Activated CD4-positive, alpha-beta T cell treated with anti-CD3 and anti-CD28 coated beads, Interleukin-2, amount 50 U/mL, for 16 hours (primary cell): ENCODE results near the gene SEPHS2.
"Not testable (repeated sequence)": the region's sequence is repeated elsewhere in the genome, so short reads cannot be mapped to it uniquely, and the experiment has no call there.

Source experiments
- DNase-seq: peaks from one replicate; pipeline ENCODE4 v3.0.0-alpha.2; 2020

Gene SEPHS2

DNA sequence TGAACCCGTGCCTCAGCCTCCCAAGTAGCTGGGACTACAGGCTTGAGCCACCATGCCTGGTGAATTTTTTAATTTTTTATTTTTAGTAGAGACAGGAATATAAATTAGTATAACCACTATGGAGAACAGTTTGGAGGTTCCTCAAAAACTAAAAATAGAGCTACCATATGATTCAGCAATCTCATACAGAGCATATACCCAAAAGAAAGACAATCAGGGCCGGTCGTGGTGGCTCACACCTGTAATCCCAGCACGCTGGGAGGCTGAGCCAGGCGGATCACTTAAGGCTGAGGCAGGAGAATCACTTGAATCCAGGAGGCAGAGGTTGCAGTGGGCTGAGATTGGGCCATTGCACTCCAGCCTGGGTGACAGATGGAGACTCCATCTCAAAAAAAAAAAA, 15.8 kb upstream of the SEPHS2 start:
- not testable (repeated sequence) for DNase-seq

DNA sequence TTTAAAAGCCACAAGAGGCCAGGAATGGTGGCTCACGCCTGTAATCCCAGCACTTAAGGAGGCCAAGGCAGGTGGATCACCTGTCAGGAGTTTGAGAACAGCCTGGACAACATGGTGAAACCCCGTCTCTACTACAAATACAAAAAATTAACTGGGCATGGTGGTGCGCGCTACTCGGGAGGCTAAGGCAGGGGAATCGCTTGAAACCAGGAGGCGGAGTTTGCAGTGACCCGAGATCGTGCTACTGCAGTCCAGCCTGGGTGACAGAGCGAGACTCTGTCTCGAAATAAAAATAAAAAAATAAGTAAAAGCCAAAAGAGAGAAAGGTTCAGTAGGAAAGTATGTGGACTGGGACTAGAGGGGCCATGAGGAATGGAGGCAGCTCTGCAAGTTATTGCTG, 13.8 kb upstream of the SEPHS2 start:
- DNase-seq = no peak

DNA sequence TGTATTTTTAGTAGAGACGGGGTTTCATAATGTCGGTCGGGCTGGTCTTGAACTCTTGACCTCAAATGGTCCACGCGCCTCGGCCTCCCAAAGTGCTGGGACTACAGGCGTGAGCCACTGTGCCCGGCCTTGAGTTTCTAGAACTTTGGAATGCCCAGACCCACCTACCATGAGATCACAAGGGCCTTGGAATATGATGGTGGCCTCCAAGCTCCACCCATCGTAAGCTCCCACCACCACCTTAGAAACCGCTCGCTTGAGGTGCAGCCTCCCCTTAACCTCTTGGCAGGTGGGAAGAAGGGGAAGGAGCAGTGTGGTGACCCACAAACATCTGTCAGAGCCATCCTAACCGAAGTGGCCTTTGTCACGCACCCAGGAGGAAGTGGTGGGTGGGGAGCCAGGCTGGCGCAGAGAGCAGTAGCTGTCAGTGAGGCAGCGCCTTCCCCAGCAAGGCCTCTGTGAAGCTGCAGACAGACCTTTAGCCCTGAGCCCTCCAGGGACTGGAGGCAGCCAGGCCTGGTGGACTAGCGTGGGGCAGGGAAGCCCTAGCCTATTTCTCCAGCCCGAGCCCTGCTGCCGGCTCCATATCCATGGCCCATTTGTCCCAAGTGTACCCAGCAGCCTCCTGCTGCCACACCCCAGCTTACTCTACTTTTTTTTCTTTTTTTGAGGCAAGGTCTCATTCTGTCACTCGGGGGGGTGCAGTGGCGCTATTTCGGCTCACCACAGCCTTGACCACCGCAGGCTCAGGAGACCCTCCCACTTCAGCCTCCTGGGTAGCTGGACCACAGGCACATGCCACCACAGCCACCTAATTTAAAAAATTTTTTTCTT, 13.1 kb upstream of the SEPHS2 start:
- DNase-seq = peak; percentile 97

DNA sequence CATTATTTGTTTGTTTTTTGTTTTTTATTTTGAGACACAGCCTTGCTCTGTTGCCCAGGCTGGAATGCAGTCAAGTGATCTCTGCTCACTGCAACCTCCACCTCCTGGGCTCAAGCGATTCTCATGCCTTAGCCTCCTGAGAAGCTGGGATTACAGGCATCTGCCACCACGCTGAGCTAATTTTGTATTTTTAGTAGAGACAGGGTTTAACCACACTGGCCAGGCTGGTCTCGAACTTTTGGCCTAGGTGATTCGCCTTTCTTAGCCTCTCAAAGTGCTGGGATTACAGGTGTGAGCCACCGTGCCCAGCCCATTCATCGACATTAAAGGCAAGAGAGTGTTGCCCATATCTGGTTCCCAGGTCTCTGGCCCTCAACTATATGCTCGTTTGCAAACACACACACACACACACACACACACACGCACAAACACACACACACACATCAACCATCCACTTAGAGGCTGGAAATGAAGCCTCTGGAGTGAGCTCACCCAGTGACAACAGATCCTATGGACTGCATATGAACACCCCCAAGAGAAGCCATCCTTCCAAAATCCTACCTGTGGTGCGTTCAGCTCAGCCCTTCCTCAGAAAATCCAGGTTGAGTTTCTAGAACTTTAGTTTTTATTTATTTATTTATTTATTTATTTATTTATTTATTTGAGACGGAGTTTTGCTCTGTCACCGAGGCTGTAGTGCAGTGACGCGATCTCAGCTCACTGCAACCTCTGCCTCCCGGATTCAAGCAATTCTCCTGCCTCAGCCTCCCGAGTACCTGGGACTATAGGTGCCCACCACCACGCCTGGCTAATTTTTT, 12.3 kb upstream of the SEPHS2 start:
- DNase-seq = no peak

DNA sequence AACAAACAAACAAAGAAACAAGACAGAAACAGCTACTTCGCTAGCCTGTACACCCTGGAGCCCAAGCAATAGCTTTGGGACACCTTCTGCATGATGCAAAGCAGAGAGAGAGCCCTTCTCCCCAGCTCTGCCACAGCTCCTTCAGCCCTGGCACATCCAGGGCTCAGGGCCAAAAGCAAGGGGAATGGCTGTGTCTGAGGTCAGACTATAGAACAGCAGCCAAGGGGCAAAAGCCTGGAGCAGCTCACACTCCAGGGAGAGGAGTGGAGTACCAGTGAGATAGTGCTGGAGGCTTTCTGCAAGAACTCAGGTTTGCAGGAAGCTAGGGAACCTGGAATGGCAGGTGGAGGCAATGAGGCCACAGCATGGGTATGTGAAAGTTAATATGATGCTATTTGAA, 11.6 kb upstream of the SEPHS2 start:
- no peak for DNase-seq

DNA sequence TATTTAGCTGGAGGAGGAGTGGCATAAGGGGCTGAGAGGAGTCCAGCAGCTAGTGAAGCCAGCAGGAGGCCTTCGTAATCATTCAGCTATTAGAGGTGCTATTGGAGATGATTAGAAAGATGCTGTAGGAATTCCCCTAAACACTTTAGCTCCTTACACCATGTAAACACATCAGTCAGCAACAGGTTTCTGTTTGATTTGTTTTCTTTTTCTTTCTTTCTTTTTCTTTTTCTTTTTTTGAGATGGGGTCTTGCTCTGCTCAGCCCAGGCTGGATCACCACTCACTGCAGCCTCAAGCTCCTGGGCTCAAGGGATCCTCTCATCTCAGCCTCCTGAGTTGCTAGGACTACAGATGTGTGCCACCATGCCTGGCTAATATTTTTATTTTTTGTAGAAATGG, 10.6 kb upstream of the SEPHS2 start:
- DNase-seq = no peak

DNA sequence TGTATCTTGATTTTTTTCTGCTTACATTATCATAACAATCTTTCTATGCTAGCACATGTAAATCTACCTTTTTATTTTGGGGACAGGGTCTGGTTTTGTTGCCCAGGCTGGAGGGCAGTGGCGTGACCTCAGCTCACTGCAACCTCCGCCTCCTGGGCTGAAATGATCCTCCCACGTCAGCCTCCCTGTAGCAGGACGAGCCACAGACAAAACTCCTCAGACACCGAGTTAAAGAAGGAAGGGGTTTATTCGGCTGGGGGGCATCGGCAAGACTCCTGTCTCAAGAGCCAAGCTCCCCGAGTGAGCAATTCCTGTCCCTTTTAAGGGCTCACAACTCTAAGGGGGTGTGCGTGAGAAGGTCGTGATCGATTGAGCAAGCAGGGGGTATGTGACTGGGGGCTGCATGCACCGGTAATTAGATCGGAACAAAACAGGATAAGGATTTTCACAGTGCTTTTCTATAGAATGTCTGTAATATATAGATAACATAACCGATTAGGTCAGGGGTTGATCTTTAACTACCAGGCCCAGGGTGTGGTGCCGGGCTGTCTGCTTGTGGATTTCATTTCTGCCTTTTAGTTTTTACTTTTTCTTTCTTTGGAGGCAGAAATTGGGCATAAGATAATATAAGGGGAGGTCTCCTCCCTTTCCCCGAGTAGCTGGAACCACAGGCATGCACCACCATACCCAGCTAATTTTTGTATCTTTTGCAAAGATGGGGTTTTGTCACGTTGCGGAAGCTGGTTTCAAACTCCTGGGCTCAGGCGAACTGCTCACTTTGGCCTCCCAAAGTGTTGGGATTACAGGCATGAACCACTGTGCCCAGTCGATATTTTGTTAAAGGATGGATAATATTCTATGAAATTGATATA, 7.3 kb upstream of the SEPHS2 start:
- DNase-seq = not testable (repeated sequence)

DNA sequence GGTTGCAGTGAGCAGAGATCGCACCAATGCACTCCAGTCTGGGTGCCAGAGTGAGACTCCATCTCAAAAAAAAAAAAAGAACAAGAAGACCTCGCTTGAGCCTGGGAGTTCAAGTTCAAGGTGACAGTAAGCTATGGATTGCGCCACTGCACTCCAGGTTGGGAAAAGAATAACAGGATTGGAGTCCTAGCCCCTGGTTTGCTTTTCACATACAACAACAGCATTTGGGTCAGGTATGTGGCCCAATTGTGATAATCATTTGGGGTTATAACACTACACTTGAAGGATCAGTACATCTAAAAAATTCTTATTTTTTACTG, 3.4 kb upstream of the SEPHS2 start:
- no peak for DNase-seq

DNA sequence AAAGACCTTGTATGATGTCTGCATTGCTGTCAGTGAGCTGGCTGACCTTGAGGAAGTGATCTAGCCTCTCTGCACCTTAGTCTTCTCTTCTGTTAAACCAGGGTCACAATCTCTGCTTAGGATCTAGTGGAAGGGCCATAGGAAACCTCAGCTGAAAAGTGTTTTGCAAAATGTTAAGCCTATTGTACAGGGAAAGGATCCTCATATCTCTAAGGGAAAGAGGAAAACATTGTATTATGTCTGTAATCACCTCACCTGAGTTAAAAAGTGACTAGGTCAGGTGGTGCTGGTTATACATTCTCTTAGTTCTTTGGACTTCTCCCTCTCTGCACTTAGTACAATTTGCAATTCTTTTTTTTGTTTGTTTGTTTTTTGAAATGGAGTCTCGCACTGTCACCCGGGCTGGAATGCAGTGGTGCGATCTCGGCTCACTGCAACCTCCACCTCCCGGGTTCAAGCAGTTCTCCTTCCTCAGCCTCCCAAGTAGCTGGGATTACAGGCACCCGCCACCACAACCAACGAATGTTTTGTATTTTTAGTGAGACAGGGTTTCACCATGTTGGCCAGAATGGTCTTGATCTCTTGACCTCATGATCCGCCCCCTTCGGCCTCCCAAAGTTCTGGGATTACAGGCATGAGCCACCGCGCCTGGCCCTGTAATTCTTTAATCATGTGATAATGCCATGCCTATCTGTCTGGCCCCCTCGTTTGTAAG, 2.0 kb upstream of the SEPHS2 start:
- DNase-seq = no peak

DNA sequence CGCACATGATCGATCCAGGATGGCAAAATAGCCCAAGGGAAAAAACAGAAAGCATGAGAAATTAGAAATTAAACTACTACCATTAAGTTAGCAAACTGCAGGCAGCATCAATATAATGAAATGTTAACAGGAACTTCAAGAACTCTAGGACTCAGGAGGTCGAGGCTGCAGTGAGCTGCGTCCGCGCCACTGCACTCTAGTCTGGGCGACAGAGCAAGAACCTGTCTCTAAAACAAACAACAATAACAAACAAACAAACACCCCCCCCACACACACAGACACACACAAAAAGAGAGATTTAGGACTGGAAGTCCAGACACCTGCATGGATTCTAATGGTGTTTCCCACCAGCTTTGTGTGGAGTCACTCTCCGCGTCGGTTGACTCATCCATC, 525 bp upstream of the SEPHS2 start:
- DNase-seq = no peak

DNA sequence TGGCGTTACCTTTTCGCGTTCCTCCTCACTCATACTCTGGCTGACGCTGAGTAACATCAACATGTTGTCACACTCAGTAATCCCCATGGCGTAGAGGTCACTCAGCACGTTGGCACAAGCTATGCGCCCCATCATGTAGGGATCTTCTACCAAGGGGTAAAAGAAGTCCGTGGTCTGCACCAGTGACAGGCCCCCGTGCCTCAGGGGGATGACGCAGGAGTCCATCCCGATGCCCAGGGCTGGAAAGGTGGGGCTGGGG, 596 bp downstream of the SEPHS2 start:
- no peak for DNase-seq

DNA sequence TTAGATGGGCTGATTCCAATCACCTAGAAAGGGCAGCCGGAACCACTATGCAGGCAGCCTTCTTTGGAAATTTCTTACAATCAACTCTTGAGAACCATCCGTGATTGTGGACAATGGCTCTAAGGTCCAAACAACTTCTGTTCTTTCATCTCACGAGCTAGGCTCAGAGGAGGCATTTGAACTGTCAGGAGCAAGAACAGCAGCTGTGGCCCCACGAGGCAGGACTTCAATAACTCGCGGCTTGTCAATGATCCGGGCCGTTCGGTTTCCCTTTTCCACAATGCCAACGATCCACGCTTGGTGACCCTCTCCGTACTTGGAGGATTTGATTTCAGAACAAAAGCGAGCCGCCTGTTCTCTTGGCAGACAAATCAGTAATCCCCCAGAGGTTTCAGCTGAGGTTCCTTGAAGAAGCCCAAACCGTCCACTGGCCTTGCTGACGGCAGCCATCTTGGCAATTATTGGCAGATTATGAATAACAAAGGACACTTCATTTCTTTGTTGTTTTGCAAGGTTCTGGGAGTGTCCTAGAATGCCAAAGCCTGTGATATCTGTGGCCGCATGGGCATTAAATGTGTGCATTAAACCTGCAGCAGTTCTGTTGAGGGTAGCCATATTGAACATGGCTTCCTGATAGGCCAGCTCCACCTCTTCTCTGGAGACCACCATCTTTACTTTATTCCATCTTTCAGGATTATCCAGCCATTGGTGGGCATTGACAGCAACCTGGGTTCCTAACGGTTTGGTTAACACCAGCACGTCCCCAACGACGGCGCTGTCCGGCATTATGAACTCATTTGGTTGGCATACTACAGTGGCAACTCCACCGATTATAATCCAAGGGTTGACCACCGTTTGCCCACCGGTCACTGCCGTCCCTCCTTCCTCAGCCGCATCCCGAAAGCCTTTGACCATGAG, 1.2 kb downstream of the SEPHS2 start:
- DNase-seq = no peak

DNA sequence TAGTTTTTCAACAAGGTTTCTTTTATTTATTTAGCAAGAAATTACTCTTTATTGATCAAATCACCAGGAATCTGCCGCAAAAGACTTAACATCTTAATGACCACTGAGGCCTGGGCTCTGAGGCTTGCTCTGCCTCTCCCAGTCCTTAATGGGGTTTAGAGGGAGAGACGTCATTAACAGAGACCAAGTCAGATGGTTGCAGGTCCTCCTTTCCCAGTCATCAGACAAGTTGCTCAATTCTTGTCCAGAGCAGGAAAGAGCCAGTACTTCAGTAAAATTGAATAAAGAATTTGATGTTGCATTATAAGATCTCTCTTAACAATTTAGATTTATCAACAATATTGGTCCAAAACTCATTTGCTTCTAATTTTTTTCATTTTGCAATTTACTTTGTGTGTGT, 2.0 kb downstream of the SEPHS2 start:
- no peak for DNase-seq

DNA sequence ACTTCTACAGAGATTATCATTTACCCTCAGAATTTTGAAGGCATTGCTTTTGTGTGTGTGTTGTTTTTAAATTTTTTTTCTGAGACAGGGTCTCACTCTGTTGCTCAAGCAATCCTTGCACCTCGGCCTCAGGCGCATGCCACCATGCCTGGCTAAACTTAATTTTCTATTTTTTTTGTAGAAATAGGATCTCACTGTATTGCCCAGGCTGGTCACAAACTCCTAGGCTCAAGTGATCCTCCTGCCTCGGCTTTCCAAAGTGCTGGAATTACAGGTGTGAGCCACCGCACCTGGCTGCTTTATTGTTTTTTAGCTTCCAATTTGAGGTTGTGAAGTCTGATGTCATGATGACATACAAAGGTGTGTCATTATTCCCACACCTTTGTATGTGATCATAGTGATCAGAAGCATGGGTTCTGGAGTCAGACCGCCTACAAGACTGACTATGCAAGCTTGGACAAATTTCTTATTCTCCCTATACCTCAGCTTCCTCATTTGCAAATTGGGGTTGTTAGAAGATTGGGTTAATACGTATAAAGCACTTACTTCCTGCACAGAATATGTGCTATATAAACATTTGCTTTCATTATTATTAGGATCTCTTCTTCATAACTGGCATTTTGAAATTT, 5.8 kb downstream of the SEPHS2 start:
- DNase-seq = no peak

DNA sequence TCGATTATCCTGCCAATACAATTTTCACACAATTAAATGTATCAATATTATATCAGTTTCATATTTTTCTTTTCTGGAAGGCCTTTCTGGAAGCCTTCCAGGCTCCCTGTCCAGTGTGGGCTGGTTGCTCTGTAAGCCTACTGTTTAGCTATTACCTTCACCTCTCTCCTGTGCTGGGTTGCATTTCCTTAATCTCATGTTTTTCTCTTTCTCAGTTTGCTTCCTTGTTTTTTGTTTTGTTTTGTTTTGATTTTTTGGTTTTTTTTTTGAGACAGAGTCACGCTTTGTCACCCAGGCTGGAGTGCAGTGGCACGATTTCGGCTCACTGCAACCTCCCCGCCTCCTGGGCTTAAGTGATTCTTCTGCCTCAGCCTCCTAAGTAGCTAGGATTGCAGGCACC, 6.8 kb downstream of the SEPHS2 start:
- no peak for DNase-seq

DNA sequence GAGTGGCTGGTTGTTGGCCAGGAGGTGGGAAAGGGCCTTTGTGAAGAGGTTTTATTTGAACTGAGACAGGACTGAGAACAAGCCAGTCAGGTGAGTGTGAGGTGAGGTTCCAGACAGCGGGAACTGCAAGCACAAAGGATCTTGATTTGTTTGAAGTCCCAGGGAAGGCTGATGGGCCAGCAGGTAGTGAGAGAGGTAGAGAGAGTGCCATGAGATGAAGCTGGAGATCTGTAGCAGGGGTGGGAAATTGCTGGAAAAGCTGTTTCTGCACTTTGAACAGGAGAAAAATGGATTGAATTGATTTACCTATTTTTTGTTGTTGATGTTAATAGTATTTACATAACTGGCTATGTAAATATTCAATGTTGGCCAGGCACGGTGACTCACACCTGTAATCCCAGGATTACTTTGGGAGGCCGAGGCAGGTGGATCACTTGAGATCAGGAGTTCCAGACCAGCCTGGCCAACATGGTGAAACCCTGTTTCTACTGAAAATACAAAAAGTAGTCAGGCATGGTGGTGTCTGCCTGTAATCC, 8.1 kb downstream of the SEPHS2 start:
- no peak for DNase-seq

DNA sequence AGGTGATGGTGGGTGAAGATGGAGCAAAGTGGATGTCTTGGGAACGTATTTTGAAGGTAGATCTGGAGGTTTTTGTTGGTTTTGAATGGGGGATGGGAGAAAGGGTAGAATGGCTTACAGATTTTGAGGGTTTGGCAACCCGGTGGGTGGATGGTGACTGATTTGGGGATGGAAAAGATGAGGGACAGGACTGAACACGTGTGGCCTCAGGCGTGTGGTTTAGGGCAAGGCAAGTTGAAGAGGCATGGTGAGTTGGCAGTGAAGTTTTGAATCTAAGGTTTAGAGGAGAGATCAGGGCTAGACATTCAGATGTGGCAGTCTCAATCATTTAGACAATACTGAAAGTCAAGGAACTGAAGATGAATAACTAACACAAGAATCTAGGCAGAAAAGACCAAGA, 10.8 kb downstream of the SEPHS2 start:
- DNase-seq = peak; percentile 80

DNA sequence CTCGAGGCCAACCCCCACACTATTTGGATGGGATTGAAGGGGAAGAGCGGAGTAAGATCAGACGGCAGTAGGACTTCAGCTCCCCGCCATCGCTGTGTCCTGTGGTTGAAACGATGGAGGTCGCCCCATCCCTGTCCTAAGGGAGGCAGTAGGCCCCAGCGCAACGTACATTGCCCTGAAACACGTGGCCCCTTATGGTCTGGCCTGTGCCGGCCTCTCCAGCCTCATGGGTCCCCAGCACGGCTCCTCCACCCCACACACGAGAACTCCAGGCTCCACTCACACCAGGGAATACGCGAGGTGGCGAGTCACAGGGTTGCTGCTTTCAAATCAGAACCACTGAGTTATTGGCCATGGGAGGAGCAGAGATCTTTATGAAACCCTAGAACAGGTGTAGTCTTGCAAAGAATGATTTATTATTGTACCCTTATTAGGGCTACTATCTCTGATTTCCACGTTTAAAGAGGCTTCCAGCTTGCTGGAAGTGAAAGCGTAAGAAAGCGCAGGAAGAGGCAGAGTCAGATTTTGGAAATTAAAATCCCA, 15.2 kb downstream of the SEPHS2 start:
- no peak for DNase-seq

DNA sequence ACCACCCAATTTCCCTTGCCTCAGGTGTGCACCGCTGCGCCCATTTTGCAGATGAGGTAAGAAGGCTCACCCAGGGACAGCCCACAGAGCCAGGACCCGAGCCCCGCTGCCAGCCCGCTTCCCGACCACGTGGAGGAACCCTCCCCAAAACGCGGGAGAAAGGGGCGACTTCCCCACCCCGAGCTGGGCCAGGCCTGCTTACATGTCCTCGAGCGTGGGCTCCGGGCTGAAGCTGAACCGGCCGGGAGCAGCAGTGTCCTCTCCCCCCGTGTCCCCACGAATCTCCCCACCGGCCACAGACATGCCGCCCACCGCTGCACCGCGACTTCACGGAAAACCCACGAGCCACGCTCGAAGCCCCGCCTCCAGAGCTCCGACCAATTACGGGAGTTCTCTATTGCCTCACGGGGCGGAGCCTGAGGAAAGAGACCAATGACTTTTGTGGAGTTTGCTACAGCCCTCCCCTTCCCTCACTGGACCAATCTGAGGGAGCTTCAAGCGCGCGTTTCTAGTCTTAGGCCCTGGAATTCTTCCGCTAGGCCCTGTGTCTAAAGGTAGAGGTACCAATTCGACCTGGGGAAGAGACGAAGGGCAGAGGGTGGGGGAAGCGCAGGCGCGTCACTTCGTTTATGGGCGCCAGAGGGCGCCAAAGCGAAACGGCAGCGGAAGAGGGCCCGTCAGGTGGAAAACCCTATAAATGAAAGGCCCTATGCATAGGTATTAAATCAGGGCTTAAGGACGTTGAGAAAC, 15.8 kb downstream of the SEPHS2 start, which contains the start of gene DCTPP1:
TSS of gene DCTPP1 (minus strand) at position 353 of the 750 bp plus-strand sequence. CDS start at position 303, 50 bp downstream.
- peak; percentile 99 for DNase-seq

DNA sequence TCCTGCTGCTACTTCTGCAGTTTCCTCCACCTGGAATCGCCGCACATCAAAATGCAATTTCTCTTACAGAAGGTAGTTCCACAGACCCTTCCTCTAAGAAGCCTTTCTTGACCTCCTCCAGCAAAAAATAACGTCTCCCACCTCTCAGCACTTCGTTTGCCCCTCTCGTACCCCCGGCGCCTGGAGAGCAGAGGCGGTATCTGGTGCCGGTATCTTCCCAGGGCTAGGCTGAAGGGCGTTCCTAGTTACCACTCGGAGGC, 16.3 kb downstream of the SEPHS2 start:
- no peak for DNase-seq
